GM21367 (cell line): Measurements from ENCODE around the gene CPVL.

ENCODE experiments used
- ATAC-seq: cut with Tn5 transposase; IDR thresholded peaks from one replicate; pipeline ENCODE4 v1.9.1; 2021; ENCODE audit not compliant: unreplicated experiment

The CPVL gene

DNA sequence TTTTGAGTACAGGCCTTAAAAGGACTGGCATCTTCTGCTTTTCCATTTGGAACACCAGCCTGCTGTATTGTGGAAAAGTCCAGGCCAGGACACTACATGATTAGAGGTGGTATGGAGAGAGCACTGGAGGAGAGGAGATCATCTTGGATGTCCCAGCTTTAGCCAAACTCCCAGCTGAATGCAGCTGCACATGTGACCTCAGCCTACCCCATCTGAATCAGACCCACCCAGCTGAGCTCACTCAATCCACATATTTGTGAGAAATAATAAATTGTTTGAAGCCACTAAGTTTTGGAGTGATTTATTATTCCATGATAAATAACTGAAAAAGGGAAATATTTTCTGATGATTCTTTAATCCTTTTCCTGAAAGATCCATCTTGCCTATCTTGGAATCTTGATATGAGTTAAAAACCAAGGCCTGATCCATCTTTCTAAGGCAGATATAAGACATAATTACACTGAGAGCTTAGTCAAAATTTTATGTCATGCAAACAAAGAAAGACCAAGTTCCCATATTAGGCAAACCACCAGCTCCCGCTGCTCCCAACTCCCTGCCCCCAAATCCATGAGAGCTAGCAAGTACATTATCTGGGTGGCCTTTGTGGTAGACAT lies 133.1 kb downstream of the CPVL start:
- no peak for ATAC-seq

DNA sequence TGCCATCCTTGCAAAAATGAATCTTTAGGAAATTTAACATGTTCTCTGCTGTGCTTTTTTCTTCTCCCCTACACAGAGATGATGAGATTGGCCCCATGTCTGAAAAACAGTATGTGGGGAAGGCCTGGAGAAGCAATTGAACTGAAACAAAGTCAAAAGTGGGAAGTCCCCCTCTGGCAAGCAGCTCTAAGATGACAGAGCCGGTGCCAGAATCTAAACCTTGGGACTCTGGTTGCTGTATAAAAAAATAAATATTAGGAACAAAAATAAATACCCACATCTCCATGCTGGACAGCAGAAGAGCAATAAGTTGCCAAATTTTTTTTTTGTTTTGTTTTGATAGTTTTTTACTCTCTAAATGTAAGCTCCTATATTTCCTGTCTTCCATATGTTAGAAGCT lies 136.4 kb downstream of the CPVL start:
- no peak for ATAC-seq

DNA sequence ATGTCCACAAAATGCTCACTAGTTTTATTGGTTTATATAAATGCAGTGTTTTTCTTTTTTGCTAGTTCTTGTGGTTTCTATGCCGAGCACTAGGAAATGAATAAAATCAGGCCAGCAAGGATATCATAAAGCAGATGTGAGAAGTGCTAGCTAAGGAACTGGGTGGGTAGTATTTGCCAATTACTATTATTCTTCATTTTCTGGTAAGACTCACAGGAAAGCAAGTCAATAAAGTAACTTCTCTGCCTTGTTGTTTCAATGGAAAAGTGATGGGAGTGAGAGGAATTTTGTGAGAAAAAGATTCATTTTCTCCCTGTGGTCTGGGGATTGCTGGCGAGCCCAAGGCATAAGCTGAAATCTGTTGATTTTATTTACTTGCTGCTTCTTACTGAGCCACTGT lies 137.7 kb downstream of the CPVL start:
- ATAC-seq: no peak

DNA sequence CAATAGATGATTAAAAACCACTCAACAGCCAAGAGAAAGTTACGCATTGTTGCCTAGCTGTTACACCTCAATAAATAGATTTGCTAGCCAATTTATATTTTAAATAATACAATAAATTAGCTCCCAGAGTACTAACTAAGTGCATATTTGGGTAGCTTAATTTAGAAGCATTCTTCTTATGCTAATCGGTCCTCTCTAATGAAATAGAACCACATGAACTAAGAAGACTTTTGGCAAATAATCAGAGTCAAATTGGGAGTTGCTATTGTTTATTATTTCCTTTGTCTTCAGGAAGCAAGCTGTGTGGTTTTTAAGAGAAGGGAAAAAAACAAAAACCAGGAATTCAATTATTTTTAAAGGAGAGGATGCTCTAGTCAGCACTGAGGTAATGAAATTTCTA lies 139.2 kb downstream of the CPVL start:
- no peak for ATAC-seq

DNA sequence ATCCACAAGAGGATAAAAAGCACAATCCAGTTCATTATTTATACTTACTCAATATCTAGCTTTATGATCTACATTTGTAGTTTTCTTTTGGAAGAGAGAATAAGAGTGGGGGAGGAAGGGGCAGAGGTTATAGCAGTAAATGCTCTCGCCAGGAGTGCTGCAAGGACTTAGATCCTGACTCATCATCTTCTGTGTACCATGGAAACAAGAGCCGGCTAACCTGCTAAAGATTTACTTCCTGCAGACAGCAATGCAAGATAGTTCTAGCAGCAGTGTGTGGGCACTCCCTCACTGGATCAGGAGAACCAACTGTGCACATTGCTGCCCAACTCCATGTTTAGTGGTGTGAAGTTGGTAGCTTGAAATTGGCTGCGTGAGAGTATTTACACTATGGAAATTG lies 140.5 kb downstream of the CPVL start:
- no peak for ATAC-seq

DNA sequence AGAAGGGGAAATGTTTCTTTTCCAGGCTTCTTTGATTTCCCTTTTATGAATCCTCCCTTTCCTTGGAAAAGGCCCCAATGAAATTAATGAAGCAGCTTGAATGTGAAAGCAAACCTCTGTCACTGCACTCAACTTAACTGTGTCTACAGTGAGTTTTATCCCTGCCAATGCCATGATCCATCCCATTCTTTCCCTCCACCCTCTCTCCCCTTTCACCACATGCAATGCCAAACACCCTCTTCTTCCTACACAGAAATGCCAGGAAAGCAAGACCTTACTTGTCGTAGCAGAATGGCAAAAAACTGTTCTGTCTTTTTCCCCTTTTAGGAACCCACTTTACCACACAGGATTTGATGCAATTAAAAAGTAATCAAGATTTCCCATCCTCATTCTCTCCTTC lies 140.9 kb downstream of the CPVL start:
- ATAC-seq: no peak

DNA sequence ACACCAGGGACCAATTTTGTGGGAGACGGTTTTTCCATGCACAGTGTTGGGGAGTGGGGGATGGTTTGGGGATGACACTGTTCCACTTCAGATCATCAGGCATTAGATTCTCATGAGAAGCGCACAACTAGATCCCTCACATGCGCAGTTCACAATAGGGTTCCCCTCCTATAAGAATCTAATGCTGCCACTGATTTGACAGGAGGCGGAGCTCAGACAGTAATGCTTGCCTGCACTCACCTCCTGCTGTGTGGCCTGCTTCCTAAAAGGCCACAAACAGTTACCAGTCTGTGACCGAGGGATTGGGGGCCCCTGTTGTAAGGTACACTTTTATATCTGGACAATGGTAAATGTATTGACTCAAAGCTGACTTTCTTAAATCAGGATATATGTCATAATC lies 142.6 kb downstream of the CPVL start:
- ATAC-seq: no peak

DNA sequence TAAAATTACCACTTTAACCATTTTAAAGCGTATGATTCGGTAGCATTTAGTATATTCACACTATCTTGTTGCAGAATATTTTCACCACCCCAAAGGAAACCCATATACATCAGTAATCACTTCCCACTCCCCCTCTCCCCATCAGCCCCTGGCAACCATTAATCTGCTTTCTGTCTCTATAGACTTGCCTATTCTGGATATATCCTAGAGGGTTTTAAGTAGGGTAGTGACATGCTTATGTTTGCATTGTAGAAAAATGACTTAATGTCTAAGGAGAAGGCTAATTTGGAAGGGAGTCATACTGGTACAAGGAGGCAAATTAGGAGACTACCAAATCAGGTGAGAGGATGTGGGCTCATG lies 145.6 kb downstream of the CPVL start:
- no peak for ATAC-seq

DNA sequence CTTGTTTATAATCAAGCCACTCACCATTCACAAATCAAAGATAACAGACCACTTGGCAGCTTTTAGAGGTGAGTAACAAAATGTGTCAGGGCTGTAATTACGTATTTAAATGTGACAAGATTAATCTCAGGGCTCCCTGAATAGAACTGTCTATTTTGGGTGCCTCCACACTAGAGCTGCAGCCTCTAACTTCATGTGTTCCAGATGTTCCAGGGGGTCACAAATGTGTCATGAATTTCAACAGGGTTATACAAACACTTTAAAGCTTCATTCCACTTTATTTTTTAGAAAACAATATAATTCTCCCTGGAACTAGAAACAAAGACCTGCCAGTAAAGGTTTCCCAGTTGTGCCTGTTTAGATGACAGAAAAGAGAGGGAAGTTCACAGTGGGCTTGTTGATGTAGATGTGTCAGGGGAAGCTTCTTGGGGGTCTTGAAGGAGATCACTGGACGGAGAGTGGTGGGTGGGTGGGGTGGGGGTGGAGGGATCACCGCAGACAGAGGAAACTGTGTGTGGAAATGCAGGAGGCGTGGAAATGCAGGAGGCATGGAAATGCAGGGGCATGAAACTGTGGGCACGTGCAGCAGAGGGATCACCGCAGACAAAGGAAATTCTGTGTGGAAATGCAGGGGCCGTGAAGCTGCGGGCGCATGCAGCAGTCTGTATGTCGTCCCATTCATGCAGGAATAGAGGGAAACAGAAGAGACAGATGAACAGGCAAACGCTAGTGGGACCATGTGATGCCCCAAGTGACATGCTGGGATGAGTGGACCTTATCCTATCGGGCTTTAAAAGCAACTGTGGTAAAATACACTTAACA lies 146.2 kb downstream of the CPVL start:
- no peak for ATAC-seq

DNA sequence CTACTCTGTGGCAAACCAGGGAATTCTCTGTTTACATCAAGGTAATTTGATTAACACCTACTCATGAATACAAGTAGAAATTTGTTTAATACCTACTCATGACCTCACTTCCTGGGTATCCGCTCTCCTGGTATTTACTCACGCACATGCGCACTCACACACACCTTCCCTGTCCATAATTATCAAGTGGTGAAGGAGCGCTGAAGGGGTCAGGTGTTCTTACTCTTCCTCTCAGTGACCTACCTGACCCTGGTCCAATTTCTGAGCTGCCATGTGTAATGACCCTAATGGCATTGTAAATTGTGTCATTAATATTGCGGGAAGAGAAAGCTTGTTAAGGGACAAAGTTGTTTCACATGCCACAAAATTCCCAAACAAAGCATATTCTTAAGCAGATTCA lies 146.9 kb downstream of the CPVL start:
- ATAC-seq: no peak

DNA sequence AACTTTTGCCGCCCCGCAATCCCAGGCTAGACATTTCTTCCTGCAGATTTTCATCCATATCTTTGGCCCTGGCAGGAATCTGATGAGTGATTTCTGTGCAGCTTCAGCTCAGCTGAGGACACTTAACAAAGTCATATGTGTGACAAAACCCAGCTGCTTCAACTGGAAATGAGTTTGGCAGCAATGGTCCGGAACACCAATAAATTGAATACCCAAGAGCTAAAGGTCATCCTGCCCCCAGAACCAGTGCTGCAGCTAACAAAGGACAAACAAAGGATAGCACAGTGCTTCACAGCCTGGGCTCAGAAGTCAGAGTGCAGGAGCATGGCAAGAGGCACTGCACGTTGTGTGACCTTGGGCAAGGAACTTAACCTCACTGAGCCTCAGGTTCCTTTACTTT lies 148.2 kb downstream of the CPVL start:
- ATAC-seq: no peak

DNA sequence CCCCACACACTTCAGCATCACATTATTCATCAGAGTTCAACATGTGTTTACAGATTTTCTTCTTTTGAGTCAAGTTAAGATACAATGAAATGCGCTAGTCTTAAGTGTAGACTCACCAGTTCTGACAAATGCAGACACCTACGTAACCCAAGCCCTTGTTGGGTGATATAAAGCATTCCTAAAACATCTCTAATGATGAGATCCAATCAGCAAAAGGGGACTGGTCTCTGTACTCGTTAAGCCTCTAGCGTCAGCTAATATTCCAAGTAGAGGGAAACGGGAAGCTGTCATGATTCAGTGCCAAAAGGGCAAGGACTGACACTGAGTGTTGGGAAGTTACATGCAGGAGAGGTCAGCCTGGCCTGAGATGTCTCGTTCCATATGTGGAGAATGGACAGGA lies 149.5 kb downstream of the CPVL start:
- ATAC-seq: no peak

DNA sequence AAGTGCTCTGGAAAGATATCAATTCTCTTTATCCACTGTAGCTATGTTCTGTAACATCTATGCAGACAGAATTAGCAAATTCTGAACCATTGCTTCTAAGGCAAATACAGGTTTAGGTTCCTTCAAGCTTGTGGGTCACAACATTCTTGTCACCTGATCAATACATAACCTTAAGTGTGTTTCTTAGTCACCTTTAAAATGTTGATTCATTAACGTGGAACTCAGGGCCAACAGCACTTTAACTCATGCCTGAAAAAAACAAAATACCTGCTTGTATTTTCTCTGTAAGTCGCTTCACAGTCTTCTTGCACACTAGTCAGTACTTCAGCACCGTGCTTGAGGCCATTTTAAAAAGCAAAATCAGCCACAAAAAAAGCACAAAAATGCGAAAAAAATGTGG lies 153.0 kb downstream of the CPVL start:
- no peak for ATAC-seq

DNA sequence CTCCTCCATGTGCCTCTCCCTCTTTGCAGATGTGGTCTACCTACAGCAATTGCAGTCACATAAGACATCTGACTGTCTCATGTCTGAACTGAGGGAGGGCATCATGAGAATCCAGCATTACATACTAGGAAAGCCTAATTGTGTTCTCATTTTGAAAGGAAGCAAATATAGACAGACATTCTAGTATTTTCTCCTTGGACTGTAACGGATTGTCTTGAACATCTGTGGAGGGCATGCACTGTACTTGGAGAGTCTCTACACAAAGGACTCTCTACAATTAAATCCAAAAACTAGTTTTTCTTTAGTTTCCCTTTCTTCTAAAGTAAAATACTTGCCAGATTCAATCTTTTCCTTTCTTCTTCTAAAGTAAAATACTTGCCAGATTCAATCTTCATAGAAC lies 153.5 kb downstream of the CPVL start:
- no peak for ATAC-seq

DNA sequence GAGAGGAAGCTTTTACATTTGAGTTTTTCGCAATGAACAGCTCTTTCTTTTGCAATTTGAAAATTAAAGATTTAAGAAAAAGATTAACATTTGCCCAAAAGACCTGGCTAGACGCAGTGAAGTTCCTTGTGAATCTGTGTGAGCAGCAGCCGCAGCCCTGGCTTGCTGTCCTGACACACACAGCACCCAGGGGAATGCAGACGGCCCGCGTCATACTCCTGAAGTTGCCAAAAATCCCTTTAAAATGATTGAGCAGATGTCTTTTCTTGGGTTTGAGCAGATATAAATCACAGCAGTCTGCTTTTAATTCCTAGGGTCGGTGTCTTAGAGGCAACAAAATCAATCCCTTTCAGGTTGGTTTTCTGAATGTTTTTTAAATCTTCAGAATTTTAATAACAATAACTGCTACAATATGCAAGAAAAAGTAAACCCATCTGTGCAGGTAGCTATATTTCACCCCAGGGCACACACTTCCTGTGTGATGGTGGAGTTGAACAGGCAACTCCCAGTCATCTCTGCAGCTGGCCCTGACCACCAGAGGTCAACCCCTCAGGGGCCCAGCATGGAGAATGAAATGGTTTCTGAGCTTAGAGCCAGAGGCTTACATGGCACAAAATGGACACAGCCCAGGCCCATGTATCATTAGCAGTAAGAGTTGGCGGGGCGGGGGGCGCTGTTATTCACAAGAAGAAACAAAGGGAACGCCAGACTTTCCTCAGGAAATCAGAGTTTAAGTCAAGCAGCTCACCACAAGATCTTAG lies 156.0 kb downstream of the CPVL start:
- ATAC-seq: no peak

DNA sequence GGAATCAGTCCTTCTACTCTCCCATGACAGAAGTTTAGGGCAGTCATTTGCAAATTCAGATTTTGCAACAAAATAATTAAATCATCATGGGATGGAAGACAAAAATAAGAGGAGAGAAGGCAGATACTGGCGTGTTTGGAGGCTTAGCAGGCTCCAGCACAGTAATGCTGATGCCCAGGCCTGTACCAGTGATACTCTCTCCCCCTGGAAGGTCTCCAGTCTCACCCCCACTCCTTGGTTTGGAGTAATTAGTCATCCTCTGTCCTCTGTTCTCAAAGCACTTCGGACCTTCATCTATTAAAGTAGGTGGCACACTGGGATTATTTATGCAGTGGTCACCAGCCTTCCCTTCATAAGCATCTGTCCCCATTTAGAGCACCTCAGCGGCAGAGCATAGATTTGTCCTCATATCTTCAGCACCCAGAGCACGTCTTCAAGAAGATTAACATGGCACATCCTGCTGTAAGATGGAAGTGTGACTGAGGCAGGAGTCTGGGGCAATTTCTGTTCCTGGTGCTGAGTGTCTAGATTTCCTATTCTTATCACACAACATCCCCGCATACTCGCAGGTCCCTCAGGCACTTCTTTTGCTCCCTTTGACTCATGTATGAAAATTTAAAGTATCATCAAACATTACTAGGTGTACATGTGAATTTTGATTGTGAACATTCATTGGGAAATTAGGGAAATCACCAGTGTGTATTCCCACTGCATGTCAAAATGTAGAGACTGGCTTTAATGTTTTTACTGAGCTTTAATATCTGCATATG lies 156.9 kb downstream of the CPVL start:
- no peak for ATAC-seq

DNA sequence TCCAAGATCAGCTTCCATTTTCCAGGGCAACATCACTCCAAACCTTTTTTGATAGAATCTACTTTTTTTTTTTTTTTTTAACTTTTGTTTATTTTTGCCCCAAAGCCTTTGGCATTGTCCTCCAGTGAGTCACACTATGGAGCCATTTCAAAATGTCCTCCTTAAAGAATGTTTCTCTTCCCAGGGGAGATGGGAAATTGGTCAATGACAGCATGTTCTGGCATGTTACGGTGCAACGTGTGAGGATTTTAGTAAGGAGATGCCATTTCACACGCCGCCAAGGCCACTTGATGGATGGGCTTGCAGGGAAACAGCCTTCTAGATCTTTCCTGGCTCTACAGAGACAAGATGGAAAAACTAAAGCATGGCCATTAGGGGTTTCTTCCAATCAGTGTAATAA lies 157.5 kb downstream of the CPVL start:
- no peak for ATAC-seq

DNA sequence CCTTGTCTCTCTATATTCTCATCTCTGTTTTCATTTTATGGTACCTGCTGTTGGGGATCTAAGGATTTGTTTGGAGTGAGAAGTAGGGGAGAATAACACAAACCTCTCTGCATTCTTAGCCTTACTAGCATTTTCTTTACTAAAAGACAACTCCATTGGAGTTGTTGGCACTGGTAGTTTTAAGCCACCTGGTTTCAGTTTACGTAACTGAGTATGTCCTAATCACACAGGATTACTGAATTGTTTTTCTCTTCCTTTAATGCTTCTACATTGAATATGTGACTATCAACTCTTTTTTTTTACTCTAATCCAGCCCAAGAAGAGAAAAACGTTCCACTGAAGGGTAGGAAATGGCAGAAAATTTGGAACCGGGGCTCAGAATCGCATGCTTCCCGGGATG lies 158.2 kb downstream of the CPVL start:
- no peak for ATAC-seq

DNA sequence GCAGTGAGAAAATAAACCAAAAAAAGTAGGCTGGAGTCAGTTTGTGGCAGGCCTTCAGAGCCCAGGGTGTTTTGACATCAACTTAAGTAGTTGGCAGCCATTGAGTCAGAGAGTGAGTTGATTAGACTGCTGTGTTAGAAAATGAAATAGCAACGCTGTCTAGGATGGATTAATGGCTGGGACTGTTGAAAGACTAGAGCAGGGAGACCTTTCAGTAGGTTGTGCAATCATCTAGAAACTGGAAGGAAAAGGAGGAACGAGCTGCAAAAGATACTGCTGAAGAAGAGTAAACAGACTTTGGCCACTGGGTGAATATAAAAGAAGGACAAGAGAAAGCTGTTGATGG lies 159.6 kb downstream of the CPVL start:
- no peak for ATAC-seq

DNA sequence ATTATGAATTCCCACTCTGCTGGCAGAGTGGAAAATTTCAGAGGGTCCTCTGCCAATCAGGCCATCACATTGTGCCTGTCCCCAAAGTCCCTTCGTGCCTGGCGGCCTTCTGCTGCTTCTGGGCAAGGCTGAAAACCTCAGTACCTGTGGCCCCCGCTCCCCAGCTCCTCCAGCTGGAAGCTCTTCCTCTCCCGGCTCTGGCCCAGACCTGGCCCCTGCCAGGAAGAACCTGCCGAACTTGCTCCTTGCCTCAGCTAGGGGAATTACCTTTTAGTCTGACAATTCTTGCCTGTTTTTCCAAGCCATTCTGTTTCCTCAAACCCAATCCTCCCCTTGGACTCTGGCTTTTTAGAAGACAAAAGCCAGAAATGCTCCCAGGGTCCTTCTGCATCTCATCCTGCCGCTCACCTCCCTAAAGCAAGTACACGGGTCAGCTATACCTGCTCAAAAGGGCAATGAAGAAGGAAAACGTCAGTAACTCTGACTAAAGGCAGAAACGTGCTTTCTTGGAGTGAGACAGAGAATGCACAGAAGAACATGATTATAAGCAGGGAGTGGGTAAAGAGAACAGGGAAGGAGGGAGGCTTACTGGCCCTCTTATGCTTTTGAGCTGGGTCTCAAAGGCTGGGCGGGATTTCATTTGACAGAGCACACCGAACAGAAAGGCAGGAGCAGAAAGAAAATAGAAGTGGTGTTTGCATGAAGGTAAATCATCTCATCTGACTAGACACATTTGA lies 160.1 kb downstream of the CPVL start:
- no peak for ATAC-seq

DNA sequence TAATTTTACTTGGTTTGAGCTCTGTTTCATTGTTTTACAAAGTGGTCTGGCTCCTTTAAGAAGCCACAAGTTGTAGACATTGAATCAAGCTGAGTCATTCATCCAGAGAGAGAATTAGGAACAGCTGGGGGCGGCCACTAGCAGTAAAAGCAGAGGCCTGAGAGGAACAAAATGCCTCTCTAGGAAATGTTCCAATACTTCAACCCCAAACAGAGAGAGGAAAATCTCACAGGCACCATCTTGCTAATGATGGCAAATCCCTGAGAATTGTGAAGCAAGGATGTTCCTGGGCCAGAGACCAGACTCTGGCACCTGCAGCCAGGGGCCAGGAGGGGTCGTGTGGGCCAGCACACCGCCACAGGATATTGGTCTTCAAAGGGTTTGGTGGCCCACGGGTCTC lies 161.7 kb downstream of the CPVL start:
- ATAC-seq: no peak
